NAMALWA (cell line): ENCODE data around the gene CXXC5.

Experiments
- DNase-seq: peaks from one replicate; pipeline ENCODE4 v3.0.0-alpha.2; 2015; ENCODE audit warnings: low spot score

Gene CXXC5

GRCh38 chr5:139682016-139682975 lies 34.1 kb downstream of the CXXC5 start:
- DNase-seq = no peak

GRCh38 chr5:139683295-139684271 lies 35.4 kb downstream of the CXXC5 start:
- no peak for DNase-seq

- no peak for DNase-seq
Measured at GRCh38 chr5:139684350-139684880, 36.3 kb downstream of the CXXC5 start.

- no peak for DNase-seq
Measured at GRCh38 chr5:139684881-139685749, 37.0 kb downstream of the CXXC5 start.

GRCh38 chr5:139685886-139686285 lies 37.7 kb downstream of the CXXC5 start:
- no peak for DNase-seq

GRCh38 chr5:139686356-139686705 lies 38.2 kb downstream of the CXXC5 start:
- DNase-seq = no peak

- no peak for DNase-seq
Measured at GRCh38 chr5:139686706-139687441, 38.7 kb downstream of the CXXC5 start.

GRCh38 chr5:139687656-139688055 lies 39.5 kb downstream of the CXXC5 start:
- DNase-seq = no peak

- DNase-seq = peak; percentile 59
Measured at GRCh38 chr5:139688088-139688702, 40.0 kb downstream of the CXXC5 start.

GRCh38 chr5:139688751-139689372 lies 40.7 kb downstream of the CXXC5 start:
- DNase-seq = peak; percentile 75

GRCh38 chr5:139689631-139690063 lies 41.5 kb downstream of the CXXC5 start:
- DNase-seq = no peak

- peak; percentile 71 for DNase-seq
Measured at GRCh38 chr5:139690064-139690802, 42.1 kb downstream of the CXXC5 start.

GRCh38 chr5:139690803-139691629 lies 42.9 kb downstream of the CXXC5 start:
- DNase-seq = no peak

- DNase-seq = no peak
Measured at GRCh38 chr5:139692148-139692547, 44.0 kb downstream of the CXXC5 start.

- DNase-seq = no peak
Measured at GRCh38 chr5:139692679-139693308, 44.6 kb downstream of the CXXC5 start.

- no peak for DNase-seq
Measured at GRCh38 chr5:139693676-139694364, 45.7 kb downstream of the CXXC5 start.
